Transverse colon (tissue), 4 donors: ENCODE results near the gene IHH. TPM values are rescaled to one million over a fixed set of nuclear protein-coding genes. Genes with fewer than 3 reads are reported as not detected.

Experiments used
- DNase-seq: peaks from one replicate; pipeline ENCODE4 v3.0.0-alpha.2; 2019
- H3K27ac ChIP-seq, 4 donors: fragments of 200-600 bp; sonication (generic); 2 replicates each; pipeline ENCODE4 v1.5.1; 2016 to 2018; ENCODE audit warnings: inconsistent platforms in 4 of 4
- H3K27me3 ChIP-seq: fragments of 200-600 bp; sonication (generic); 2 replicates; pipeline ENCODE4 v1.5.1; 2017; ENCODE audit warnings: inconsistent platforms
- H3K36me3 ChIP-seq, 4 donors: fragments of 200-600 bp; sonication (generic); 2 replicates each; pipeline ENCODE4 v1.5.1; 2017 to 2019; ENCODE audit warnings: inconsistent platforms in 4 of 4
- H3K4me1 ChIP-seq, 4 donors: fragments of 200-600 bp; sonication (generic); 2 replicates each; pipeline ENCODE4 v1.5.1; 2017 to 2020; ENCODE audit warnings: inconsistent platforms in 4 of 4
- H3K4me3 ChIP-seq, 4 donors: fragments of 200-600 bp; sonication (generic); 1 replicate in 1 of 4; 2 replicates in 3 of 4; pipeline versions ENCODE4 v1.5.1 to v1.6.1; 2017 to 2019; ENCODE audit warnings: inconsistent platforms in 4 of 4
- H3K9me3 ChIP-seq, 2 donors: fragments of 200-600 bp; sonication (generic); 2 replicates each; pipeline ENCODE4 v1.5.1; 2017 to 2019; ENCODE audit warnings: inconsistent platforms in 2 of 2
- CTCF ChIP-seq, 5 experiments: fragments of 200-600 bp in 3 of 5; fragments of 450-650 bp in 2 of 5; sonication (generic) in 3 of 5; IDR thresholded peaks; 1 replicate in 2 of 5; 2 replicates in 3 of 5; pipeline ENCODE4 v1.5.1; 2016 to 2017; ENCODE audit warnings: antibody characterized with exemption in 5 of 5, inconsistent platforms in 3 of 5, mild to moderate bottlenecking in 2 of 5, moderate library complexity in 1 of 5
- EP300 ChIP-seq: sonication (generic); formaldehyde crosslinking; IDR thresholded peaks from one replicate; pipeline ENCODE4 v1.6.1; 2017; ENCODE audit warnings: antibody characterized with exemption, low read depth
- POLR2A ChIP-seq: fragments of 450-650 bp; IDR thresholded peaks from one replicate; pipeline ENCODE4 v1.6.1; 2016; ENCODE audit warnings: antibody characterized with exemption, mild to moderate bottlenecking, moderate library complexity
- POLR2AphosphoS5 ChIP-seq, 3 donors: sonication (generic); formaldehyde crosslinking; IDR thresholded peaks; one replicate each; pipeline ENCODE4 v1.6.1; 2016; ENCODE audit warnings: antibody characterized with exemption in 3 of 3
- WGBS, 2 donors: methylation state at CpG; one replicate each; pipeline ENCODE4 v1.1.5; 2018; ENCODE audit warnings: low coverage in 1 of 2; 5-methylcytosine and 5-hydroxymethylcytosine counted together
- in situ Hi-C, 4 donors: fragments of 200-750 bp; cut with MboI; loops; one replicate each; pipeline versions ENCODE4 v1.15.0 to v1.15.1; 2017; ENCODE audit warnings: low sequenced_read_pairs in 3 of 4, low pct_ligation_motif_present in 1 of 4, low pct_unique_long_range_greater_than_20kb in 1 of 4
- intact Hi-C: fragments of 100-400 bp; cut with DNase I; formaldehyde crosslinking; loops from one replicate; pipeline ENCODE4 v1.15.1; 2023; ENCODE audit warnings: low total_unique reads
- total RNA-seq, 4 donors: library from RNA; depleted of rRNA; stranded (reverse); fragments of >200 nt; gene quantifications; one replicate each; pipeline ENCODE4 v1.1.0, GENCODE V29; 2016

IHH gene
- total RNA-seq, 4 donors from 2014 or later: 21.1 to 67.4 (median 65.5) TPM

DNA sequence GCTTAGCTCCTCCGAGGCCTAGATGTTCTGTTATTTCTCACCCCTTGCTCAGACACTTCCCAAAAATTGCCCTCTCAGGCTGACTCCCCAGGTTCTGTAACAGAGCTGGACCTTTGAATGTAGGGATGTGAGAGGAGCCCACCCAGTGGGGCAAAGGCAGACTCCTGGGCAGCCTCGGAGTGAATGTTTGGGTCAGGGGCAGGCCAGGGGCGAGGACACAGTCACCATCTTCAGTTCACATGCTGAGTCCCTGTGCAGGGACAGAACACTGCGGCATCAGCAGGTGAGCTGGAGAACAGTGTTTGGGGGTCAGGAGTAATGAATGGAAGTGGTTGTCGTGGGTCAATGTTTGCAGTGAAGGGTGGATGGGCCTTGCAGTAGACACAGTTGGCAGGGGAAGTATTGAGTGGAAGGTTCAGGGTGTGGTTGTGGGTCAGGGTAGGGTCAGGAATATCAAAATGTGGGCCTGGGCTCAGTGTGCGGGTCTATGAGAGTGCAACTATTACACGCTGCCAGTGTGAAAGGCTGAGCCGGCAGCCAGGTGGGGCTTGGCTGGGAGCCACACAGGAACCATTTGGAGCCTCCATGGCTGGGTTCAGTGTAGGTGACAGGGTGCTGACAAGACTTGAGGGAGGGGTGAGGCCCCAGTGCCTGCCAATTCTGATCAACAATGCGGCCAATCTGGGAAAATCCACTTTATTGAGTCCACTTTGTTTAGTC is 4.4 kb downstream of the IHH start:
- Histone ChIP-seq H3K9me3 (no peaks in the 10 kb centered on the region), H3K27me3 (peaks cover 58% of the 10 kb centered on the region), H3K4me3 (no peak overlapping the region), H3K27ac (no peak overlapping the region), H3K4me1 (peaks cover 13 to 40% (median 35%) of the 10 kb centered on the region in 4 donors), H3K36me3 (peaks cover 0 to 7% (median 0%) of the 10 kb centered on the region in 4 donors)
- in situ Hi-C loops: loop anchor here in 1 of 4 donors (10.0 kb wide), 2 partner anchors 68 to 238 kb away; no protein-coding TSS in a partner anchor
- intact Hi-C loops: loop anchor here (5.0 kb wide), 2 partner anchors 101 to 246 kb away; no protein-coding TSS in a partner anchor
- no peak for TF ChIP-seq POLR2A
- no peak for TF ChIP-seq CTCF (IDR thresholded peaks at IDR 0.05)
- TF ChIP-seq EP300: no peak
- 45 to 60% methylated on average over 7 to 9 of the region's 9 CpGs for WGBS, 2 donors
- DNase-seq: no peak

DNA sequence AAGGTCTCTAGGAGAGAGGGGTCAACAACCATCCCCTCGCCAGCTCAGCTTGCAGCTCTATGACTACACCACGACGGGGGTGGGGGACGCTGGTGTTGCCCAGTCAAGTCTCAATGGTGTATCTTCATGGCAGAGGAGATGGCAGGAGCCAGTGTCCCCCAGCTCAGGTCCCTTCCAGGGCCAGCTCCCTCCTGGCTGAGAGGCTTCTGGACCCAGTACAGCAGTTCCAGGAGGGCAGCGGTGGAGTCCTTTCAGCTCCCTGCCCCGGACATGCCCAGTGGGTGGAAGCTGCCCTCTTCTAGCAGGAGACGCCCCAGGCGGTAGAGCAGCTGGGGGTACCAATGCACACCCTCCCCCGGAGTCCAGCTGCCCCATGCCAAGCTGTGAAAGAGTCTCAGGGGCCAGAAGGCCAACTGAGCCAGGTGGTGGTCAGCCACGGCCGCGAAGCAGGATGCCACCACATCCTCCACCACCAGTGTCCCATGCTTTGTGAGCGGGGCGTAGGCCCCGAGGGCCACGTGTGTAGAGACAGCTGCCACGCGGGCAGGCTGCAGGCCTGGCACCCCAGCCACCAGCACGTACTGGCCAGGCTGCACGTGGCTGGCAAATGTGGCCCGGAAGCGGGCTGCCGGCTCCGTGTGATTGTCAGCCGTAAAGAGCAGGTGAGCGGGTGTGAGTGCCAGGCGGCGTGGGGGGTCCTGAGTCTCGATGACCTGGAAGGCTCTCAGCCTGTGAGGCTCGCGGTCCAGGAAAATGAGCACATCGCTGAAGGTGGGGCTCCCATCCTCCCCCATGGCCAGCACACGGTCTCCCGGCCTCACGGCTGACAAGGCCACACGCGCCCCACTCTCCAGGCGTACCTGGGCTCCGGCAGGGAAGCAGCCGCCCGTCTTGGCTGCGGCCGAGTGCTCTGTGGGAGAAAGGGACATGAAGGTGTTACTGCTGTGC is 5.5 kb downstream of the IHH start:
- Histone ChIP-seq H3K4me1 (peaks cover 13 to 32% (median 28%) of the 10 kb centered on the region in 4 donors), H3K27me3 (peaks cover 50% of the 10 kb centered on the region), H3K27ac (no peak overlapping the region), H3K4me3 (no peak overlapping the region), H3K9me3 (no peaks in the 10 kb centered on the region), H3K36me3 (peaks cover 0 to 7% (median 0%) of the 10 kb centered on the region in 4 donors)
- in situ Hi-C loops (loop anchor here in 1 of 4 donors (10.0 kb wide), 2 partner anchors 70 to 240 kb away; no protein-coding TSS in a partner anchor), intact Hi-C loops (loop anchor here (5.0 kb wide), 2 partner anchors 102 to 247 kb away; no protein-coding TSS in a partner anchor)
- DNase-seq: no peak
- TF ChIP-seq CTCF (IDR thresholded peaks at IDR 0.05) (no peak), POLR2AphosphoS5 (IDR thresholded peaks at IDR 0.05) (peak in 1 of 3 donors; percentile 5)
- WGBS, 2 donors: 83% methylated on average over 43 of the region's 43 CpGs; no CpG with 5 or more reads in 1 of the 2 donors

DNA sequence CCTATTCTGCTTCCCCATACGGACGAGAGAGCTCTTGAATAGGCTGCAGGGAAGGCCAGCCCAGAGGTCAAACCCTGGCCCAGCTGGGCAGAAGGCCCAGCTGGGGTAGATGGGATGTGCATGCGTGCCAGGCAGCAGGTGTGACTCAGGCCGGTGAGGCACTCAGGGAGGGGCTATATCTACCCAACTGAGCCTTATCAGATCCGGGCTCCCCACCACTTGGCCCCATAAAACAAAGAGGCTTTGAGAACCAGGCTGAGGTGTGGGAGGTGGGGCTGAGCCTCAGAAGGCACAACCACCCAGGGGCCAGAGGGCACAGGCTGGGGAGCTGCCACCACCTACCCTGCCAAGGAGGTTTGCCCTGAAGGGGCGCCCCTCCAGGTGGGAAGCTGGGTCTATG is 11.4 kb downstream of the IHH start:
- intact Hi-C loops (no loop called here), in situ Hi-C loops (loop anchor here in 2 of 4 donors (25.0 kb wide), 1 partner anchor 263 kb away; the partner anchor contains the start of gene PTPRN (in 2 of the 2))
- Histone ChIP-seq H3K9me3 (no peaks in the 10 kb centered on the region), H3K27me3 (peaks cover 48% of the 10 kb centered on the region), H3K4me3 (no peak overlapping the region), H3K4me1 (no peaks in the 10 kb centered on the region), H3K27ac (no peak overlapping the region), H3K36me3 (no peaks in the 10 kb centered on the region)
- WGBS, 2 donors: 36% methylated on average over 6 of the region's 6 CpGs; no CpG with 5 or more reads in 1 of the 2 donors
- TF ChIP-seq EP300 (no peak), CTCF (IDR thresholded peaks at IDR 0.05) (no peak), POLR2AphosphoS5 (IDR thresholded peaks at IDR 0.05) (no peak), POLR2A (no peak)
- DNase-seq: no peak
